Keratinocyte (primary cell): ENCODE data around the gene CDC20B. TPM values are rescaled to one million over a fixed set of nuclear protein-coding genes. Genes with fewer than 3 reads are reported as not detected.

Source experiments
- DNase-seq: peaks from one replicate; pipeline ENCODE4 v3.0.0-alpha.2; 2011; ENCODE audit warnings: low read depth, missing footprints, low spot score
- FAIRE-seq: peaks from 2 replicates; lab custom pipeline; 2011; peaks lifted over from hg19 to GRCh38; lab: Jason Lieb, UNC
- H2AFZ ChIP-seq: 2 replicates; pipeline ENCODE4 v1.6.0; 2012; ENCODE audit warnings: low read length, control low read depth, inconsistent platforms; ENCODE audit not compliant: control insufficient read depth
- H3K27ac ChIP-seq: 2 replicates; pipeline ENCODE4 v1.5.1; 2011; ENCODE audit warnings: low read length; ENCODE audit not compliant: control insufficient read depth, insufficient read depth
- H3K27me3 ChIP-seq: 3 replicates; pipeline ENCODE4 v1.6.0; 2011; ENCODE audit warnings: low read length; ENCODE audit not compliant: control insufficient read depth, insufficient read depth; ENCODE audit errors: extremely low read depth
- H3K36me3 ChIP-seq, 2 experiments: 2 replicates in 1 of 2; 3 replicates in 1 of 2; pipeline ENCODE4 v1.5.1; 2011; ENCODE audit warnings: low read length in 2 of 2, mild to moderate bottlenecking in 1 of 2; ENCODE audit not compliant: control insufficient read depth in 2 of 2, insufficient read depth in 2 of 2; ENCODE audit errors: extremely low read depth in 1 of 2
- H3K4me1 ChIP-seq: 3 replicates; pipeline ENCODE4 v1.5.1; 2011; ENCODE audit warnings: low read length; ENCODE audit not compliant: control insufficient read depth, insufficient read depth; ENCODE audit errors: extremely low read depth
- H3K4me2 ChIP-seq: 3 replicates; pipeline ENCODE4 v1.6.0; 2011; ENCODE audit warnings: low read depth, low read length; ENCODE audit not compliant: control insufficient read depth, insufficient read depth; ENCODE audit errors: extremely low read depth
- H3K4me3 ChIP-seq, 3 experiments: fragments of 200-600 bp in 1 of 3; sonication (generic) in 1 of 3; 2 replicates in 2 of 3; 3 replicates in 1 of 3; pipeline ENCODE4 v1.5.1; 2011 to 2016; ENCODE audit warnings: low read length in 3 of 3, mild to moderate bottlenecking in 3 of 3, control low read depth in 2 of 3, inconsistent platforms in 1 of 3, low read depth in 1 of 3, mixed read lengths in 1 of 3, mixed run types in 1 of 3, moderate library complexity in 1 of 3; ENCODE audit not compliant: control insufficient read depth in 2 of 3, insufficient read depth in 2 of 3; ENCODE audit errors: extremely low read depth in 1 of 3
- H3K79me2 ChIP-seq: 2 replicates; pipeline ENCODE4 v1.6.0; 2012; ENCODE audit warnings: low read length; ENCODE audit not compliant: control insufficient read depth, insufficient read depth
- H3K9ac ChIP-seq: 3 replicates; pipeline ENCODE4 v1.6.0; 2011; ENCODE audit warnings: low read length; ENCODE audit not compliant: control insufficient read depth, insufficient read depth; ENCODE audit errors: extremely low read depth
- H3K9me1 ChIP-seq: 3 replicates; pipeline ENCODE4 v1.6.0; 2011; ENCODE audit warnings: low read length; ENCODE audit not compliant: control insufficient read depth, insufficient read depth; ENCODE audit errors: extremely low read depth
- H3K9me3 ChIP-seq: 2 replicates; pipeline ENCODE4 v1.5.1; 2012; ENCODE audit warnings: low read depth, low read length; ENCODE audit not compliant: control insufficient read depth
- H4K20me1 ChIP-seq: 3 replicates; pipeline ENCODE4 v1.6.0; 2011; ENCODE audit warnings: low read length; ENCODE audit not compliant: control insufficient read depth, insufficient read depth; ENCODE audit errors: extremely low read depth
- CTCF ChIP-seq, 3 experiments: IDR thresholded peaks in 1 of 3; conservative IDR thresholded peaks in 1 of 3; optimal IDR thresholded peaks in 1 of 3; 2 replicates in 2 of 3; 3 replicates in 1 of 3; pipeline versions ENCODE3 to v1.5.1; 2011; ENCODE audit warnings: low read length in 3 of 3, mild to moderate bottlenecking in 3 of 3, moderate library complexity in 2 of 3, control low read depth in 1 of 3, inconsistent platforms in 1 of 3; ENCODE audit not compliant: insufficient read depth in 2 of 3; ENCODE audit errors: extremely low read depth in 1 of 3
- EZH2 ChIP-seq: IDR thresholded peaks from one replicate; pipeline ENCODE4 v1.6.1; 2012; ENCODE audit warnings: inconsistent platforms, mild to moderate bottlenecking, low read length, moderate library complexity
- dilution Hi-C: fragments of 300-500 bp; cut with MboI; formaldehyde crosslinking; loops from one replicate; pipeline ENCODE4 v1.7.0; 2020; ENCODE audit warnings: low sequenced_read_pairs; ENCODE audit not compliant: extremely low pct_ligation_motif_present
- polyA plus RNA-seq, 5 experiments: library from polyadenylated mRNA; depleted of rRNA in 3 of 5; stranded (reverse) in 3 of 5; stranded (forward) in 1 of 5; unstranded in 1 of 5; fragments of >200 nt; gene quantifications; 1 replicate in 1 of 5; 2 replicates in 3 of 5; 3 replicates in 1 of 5; pipeline versions ENCODE4 v1.2.1 to v1.2.3, GENCODE V29; 2011 to 2012; ENCODE audit warnings: missing spikeins in 2 of 5, low read depth in 1 of 5, low replicate concordance in 1 of 5

The CDC20B gene
- polyA plus RNA-seq, 1 donor (not counting 4 experiments of a cell fraction or from before 2014, with no cell fraction given): 0.03 TPM

GRCh38 chr5:55123365-55123764, 49.6 kb downstream of the CDC20B start:
- Histone ChIP-seq H3K4me1 (no peaks in the 10 kb centered on the region), H3K27ac (no peak overlapping the region), H3K79me2 (no peaks in the 10 kb centered on the region), H3K9ac (no peak overlapping the region), H3K9me1 (no peaks in the 10 kb centered on the region), H4K20me1 (no peaks in the 10 kb centered on the region), H3K27me3 (peaks cover 12% of the 10 kb centered on the region), H3K9me3 (no peaks in the 10 kb centered on the region), H3K4me2 (no peak overlapping the region), H2AFZ (no peak overlapping the region), H3K36me3 (no peaks in the 10 kb centered on the region), H3K4me3 (no peak overlapping the region)
- FAIRE-seq (no peak), DNase-seq (no peak)
- dilution Hi-C loops: no loop called here
- no peak for TF ChIP-seq CTCF (optimal IDR thresholded peaks at IDR 0.05 in 1 of 3, IDR thresholded peaks at IDR 0.05 in 1 of 3, conservative IDR thresholded peaks at IDR 0.05 in 1 of 3; ENCODE audit: extremely low read depth in 1 of 3, insufficient read depth in 2 of 3, low read length in 3 of 3)
- TF ChIP-seq EZH2: no peak

- FAIRE-seq: no peak
- no peak overlapping the region for H3K9ac ChIP-seq
- dilution Hi-C loops: no loop called here
- no peaks in the 10 kb centered on the region for H3K79me2 ChIP-seq
- H4K20me1 ChIP-seq: no peaks in the 10 kb centered on the region
- H3K27ac ChIP-seq: no peak overlapping the region
- TF ChIP-seq CTCF (optimal IDR thresholded peaks at IDR 0.05 in 1 of 3, IDR thresholded peaks at IDR 0.05 in 1 of 3, conservative IDR thresholded peaks at IDR 0.05 in 1 of 3; ENCODE audit: extremely low read depth in 1 of 3, insufficient read depth in 2 of 3, low read length in 3 of 3) (no peak), EZH2 (no peak)
- peaks cover 10% of the 10 kb centered on the region for H3K27me3 ChIP-seq
- no peak overlapping the region for H2AFZ ChIP-seq
- no peak overlapping the region for H3K4me3 ChIP-seq
- H3K36me3 ChIP-seq: no peaks in the 10 kb centered on the region
- H3K4me1 ChIP-seq: no peaks in the 10 kb centered on the region
- H3K4me2 ChIP-seq: no peak overlapping the region
- no peak for DNase-seq
- H3K9me1 ChIP-seq: no peaks in the 10 kb centered on the region
- no peaks in the 10 kb centered on the region for H3K9me3 ChIP-seq
Observed at GRCh38 chr5:55114061-55114460, 58.9 kb downstream of the CDC20B start.
